SH-SY5Y (cell line): ENCODE data around the gene SLC6A18.

ENCODE experiments used
- GATA2 ChIP-seq: IDR thresholded peaks from 2 replicates; pipeline ENCODE4 v1.6.1; 2011; ENCODE audit warnings: mild to moderate bottlenecking, low read depth, low read length
- GATA3 ChIP-seq: IDR thresholded peaks from 2 replicates; pipeline ENCODE4 v1.6.1; 2011; ENCODE audit warnings: low read depth, mild to moderate bottlenecking, low read length, moderate library complexity

The SLC6A18 gene

DNA sequence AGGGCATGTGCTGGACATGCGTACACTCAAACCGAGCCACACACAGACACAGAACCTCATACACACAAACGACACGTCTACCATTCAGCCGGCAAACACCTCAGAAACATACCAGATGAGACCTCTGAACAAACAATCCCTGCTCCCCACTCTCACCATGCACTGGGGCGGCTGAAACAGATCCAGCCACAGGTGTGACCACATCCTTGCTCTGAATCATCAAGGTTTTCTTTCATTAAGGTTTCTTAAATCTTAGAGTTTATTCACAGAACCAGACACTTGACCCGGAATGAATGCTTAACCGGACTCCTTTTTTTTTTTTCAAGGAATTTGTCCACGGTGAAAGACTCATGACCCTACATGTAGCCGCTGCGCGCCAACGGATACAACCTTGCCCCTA lies 43.5 kb downstream of the SLC6A18 start:
- no peak for TF ChIP-seq GATA2

DNA sequence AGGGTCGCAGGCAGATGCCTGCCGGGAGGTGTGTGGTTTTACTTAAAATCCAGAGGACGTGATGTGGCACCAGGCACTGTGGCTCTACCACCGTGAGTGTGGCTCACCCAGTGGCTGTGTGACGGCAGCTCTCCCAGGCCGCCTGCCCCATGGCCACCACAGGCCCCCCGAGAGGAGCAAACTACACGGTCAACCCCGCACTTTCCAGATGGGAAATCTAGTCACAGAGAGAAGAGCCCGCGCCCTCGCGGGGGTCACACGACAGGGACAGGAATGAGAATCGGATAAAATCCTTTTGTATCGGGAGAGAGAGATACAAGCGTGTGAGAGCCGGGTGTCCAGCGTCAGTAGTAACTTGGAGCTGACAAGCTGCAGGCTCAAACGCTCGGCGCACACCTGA lies 45.2 kb downstream of the SLC6A18 start:
- no peak for TF ChIP-seq GATA3
- TF ChIP-seq GATA2: no peak

DNA sequence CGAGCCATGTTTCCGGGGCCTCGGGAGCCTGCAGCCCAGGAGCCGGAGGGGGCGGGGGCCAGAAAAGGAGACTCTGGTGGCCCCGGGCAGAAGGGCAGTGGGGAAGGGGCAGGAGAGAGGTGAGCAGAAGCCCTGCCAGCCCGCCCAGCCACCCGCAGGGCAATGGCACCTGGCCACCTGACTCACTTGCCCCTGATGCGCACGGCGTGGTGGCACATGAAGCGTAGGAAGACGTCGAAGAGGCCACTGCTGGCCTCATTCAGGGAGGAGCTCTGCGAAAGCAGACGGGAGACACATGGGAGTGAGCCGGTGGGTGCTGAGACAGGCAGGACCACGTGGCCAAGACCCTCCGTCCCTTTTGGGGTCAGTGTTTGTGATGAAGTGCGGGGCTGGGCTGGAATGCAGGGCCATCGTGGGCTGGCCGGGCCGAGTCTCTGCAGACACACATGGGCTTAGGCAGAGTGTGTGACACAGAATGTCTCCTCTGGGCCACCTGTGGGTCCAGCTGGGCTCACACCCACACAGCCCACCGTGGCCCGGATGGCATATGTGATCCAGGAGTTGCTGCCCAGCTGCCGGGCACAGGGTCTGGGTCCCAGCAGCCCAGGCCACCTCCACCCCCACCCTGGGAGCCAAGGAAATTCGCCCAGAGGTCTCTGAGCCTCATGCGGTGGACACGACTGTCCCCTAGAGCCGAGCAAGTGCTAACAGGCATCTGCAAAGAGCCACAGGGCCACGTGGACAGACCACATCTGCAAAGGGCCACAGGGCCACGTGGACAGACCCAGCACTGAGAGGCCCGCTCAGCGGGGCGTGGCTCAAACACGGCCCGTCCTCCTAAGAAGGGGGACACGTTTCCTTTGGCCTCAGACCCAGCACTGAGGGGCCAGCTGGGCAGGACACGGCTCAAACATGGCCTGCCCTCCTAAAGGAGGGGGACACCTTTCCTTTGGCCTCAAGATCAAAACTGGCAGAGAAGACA lies 46.0 kb downstream of the SLC6A18 start:
- TF ChIP-seq GATA2: no peak
- TF ChIP-seq GATA3: no peak

DNA sequence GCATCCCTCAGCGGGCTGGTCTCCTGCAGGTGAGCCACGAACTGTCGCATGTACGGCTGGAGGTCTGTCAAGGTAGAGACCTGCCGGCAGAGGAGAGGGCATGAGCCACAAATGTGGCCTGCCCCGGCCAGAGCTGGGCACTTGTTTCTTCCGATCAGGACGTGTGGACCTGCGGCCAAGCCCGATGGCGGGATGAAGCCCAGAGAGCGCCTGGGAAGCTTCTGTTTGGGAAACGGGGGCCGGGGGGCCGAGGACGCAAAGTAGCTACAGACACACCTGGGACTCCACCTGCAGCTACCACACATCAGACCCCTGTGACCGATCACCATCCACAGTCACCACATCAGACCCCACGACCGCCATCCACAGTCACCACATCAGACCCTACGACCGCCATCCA lies 47.0 kb downstream of the SLC6A18 start:
- no peak for TF ChIP-seq GATA3
- no peak for TF ChIP-seq GATA2

DNA sequence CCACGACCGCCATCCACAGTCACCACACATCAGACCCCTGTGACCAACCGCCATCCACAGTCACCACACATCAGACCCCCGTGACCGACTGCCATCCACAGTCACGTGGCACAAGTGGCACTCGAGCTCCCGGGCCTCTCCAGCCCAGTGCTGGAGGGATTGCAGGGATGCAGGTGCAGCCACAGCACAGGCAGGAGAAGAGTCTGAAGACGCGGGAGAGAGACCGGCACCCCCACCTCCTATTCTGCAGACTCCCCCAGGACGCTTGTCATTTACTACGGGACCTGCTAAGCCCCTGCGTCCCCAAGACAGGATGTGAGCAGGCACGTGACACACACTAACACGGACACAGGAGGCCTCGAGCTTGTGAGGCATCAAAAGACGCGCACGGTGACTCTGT lies 48.6 kb downstream of the SLC6A18 start:
- TF ChIP-seq GATA2 (no peak), GATA3 (no peak)

DNA sequence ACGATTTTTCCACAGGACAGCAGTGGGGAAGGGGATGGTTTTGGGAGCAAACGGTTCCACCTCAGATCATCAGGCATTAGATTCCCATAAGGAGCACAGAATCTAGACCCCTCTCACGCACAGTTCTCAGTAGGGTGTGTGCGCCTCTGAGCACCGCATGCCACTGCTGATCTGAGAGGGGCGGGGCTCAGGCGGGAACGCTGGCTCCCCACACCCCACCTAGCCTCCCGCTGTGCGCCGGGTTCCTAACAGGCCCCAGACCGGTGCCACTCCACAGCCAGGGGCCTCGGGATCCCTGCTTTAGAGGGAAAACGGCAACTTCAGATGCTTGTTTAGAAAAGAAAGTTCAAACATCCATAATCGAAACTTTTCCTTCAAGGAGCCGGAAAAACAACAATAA lies 49.3 kb downstream of the SLC6A18 start:
- TF ChIP-seq GATA2 (no peak), GATA3 (no peak)

GRCh38 chr5:1276930-1277329 lies 51.7 kb downstream of the SLC6A18 start:
- TF ChIP-seq GATA3 (no peak), GATA2 (no peak)

- TF ChIP-seq GATA3 (no peak), GATA2 (no peak)
Measured at GRCh38 chr5:1277331-1277730, 52.1 kb downstream of the SLC6A18 start.

GRCh38 chr5:1277781-1278180 lies 52.6 kb downstream of the SLC6A18 start:
- no peak for TF ChIP-seq GATA2

DNA sequence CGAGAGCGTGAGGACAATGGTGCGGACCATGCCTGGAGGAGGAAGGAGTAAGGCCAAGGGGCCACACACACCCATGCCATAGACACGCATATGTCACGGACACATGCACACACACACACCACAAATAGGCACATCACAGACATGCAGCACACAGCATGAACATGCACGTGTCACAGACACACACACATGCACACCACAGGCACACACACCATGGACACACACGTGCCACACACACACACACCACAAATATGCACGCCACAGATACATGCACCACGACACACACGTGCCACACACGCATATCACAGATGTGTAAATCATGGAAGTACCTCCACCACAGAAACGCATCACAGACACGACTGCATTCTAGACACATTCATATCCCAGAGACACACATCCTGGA lies 53.0 kb downstream of the SLC6A18 start:
- no peak for TF ChIP-seq GATA3
- TF ChIP-seq GATA2: no peak

GRCh38 chr5:1278656-1279442 lies 53.7 kb downstream of the SLC6A18 start:
- no peak for TF ChIP-seq GATA3
- no peak for TF ChIP-seq GATA2

GRCh38 chr5:1279443-1280151 lies 54.4 kb downstream of the SLC6A18 start:
- no peak for TF ChIP-seq GATA3

- no peak for TF ChIP-seq GATA3
- TF ChIP-seq GATA2: no peak
Measured at GRCh38 chr5:1280177-1281037, 55.2 kb downstream of the SLC6A18 start.

DNA sequence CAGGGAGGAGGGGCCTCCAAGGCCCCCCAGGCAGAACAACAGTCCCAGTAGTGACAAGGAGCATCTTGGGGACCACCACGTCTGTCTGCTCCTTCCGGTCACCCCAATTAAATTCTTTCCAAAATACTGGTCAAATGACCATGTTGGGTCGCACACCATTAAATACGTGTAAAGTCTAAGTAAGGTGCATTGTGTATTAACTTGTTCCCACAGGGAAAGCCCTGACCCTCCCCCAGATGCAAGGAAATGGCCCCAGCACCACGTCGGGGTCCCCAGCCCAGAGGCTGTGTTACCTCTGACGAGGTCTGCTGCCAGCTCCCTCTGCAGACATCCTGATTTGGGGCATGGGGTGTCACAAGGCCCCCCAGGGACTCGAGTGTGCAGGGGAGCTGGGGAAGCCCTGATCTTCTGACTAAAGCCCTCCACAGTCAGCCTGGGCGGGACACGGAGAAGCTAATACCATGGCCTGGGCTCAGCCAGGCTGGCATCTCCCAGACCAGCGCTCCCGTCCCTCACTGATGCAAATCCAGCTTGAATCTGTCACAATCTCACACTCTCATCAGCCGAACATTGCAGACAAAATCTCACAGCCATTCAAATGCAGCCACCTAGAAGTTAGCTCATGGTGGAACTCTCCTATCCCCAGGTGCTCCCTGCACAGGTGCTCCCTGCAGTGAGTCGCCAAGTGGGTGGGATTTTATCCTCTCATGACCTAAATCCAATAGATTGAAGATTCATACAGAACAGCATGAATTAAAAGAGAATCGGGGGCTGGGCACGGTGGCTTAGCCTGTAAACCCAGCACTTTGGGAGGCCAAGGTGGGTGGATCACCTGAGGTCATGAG lies 56.1 kb downstream of the SLC6A18 start:
- TF ChIP-seq GATA3 (no peak), GATA2 (no peak)
